ENCODE data around the gene INTS13.
A peak's percentile ranks its signal among the peaks of the same experiment; 100 is the strongest.
"Not testable (repeated sequence)": the region's sequence is repeated elsewhere in the genome, so short reads cannot be mapped to it uniquely, and the experiment has no call there.

The INTS13 gene

GRCh38 chr12:26937863-26938700 lies at the start of gene INTS13, which contains the start of gene FGFR1OP2:
INTS13 (minus strand) TSS chr12:26937981; CDS start chr12:26936803, 1,178 bp downstream.
FGFR1OP2 (plus strand) TSS chr12:26938470; CDS start chr12:26954159, 15,689 bp downstream.
- Mint-ChIP-seq H3K36me3 (peaks cover 14 to 16% of the 10 kb centered on the region in 2 donors), H3K4me3 (peak within 1 kb of the TSS; percentile 97 to 98), H3K9me3 (no peaks in the 10 kb centered on the region), H3K27ac (peak within 1 kb of the TSS; percentile 98), H3K4me1 (peaks cover 28 to 67% of the 10 kb centered on the region in 2 donors), H3K27me3 (no peaks in the 10 kb centered on the region)
- DNase-seq (peak; percentile 98), ATAC-seq (replicated peaks) (peak; percentile 94 to 96)

- peaks cover 55 to 67% of the 10 kb centered on the region in 2 donors for H3K36me3 Mint-ChIP-seq
- H3K27ac Mint-ChIP-seq = no peak overlapping the region
- no peak overlapping the region for H3K4me3 Mint-ChIP-seq
- no peaks in the 10 kb centered on the region for H3K27me3 Mint-ChIP-seq
- ATAC-seq (replicated peaks) = no peak
- no peak for DNase-seq
- H3K9me3 Mint-ChIP-seq = peaks cover 2 to 4% of the 10 kb centered on the region in 2 donors
- no peaks in the 10 kb centered on the region for H3K4me1 Mint-ChIP-seq
Observed at GRCh38 chr12:26982866-26983265, 45.1 kb upstream of the INTS13 start.

DNA sequence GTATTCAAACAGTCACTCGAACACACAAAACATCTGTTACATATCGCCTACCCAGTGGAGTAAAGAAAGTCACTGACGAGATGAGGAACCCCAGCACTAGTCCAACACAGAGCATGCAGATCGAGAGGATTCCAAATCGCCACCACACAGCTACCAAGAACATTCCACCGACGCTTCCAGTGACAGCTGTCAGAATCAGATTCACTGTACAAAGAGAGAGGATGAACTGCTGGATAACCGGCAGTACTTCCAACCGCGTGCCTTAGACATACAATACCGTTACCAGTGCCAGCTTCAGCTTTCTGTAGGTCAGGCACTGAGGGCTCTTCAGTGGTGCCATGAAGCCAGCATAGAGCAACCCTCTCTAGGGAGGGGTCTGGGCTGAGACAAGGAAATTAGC lies 42.0 kb upstream of the INTS13 start:
- no peak overlapping the region for H3K27ac Mint-ChIP-seq
- peaks cover 50 to 67% of the 10 kb centered on the region in 2 donors for H3K36me3 Mint-ChIP-seq
- peaks cover 0 to 6% of the 10 kb centered on the region in 2 donors for H3K4me1 Mint-ChIP-seq
- no peak for DNase-seq
- H3K4me3 Mint-ChIP-seq = no peak overlapping the region
- ATAC-seq (replicated peaks) = no peak
- H3K9me3 Mint-ChIP-seq = no peaks in the 10 kb centered on the region
- no peaks in the 10 kb centered on the region for H3K27me3 Mint-ChIP-seq

DNA sequence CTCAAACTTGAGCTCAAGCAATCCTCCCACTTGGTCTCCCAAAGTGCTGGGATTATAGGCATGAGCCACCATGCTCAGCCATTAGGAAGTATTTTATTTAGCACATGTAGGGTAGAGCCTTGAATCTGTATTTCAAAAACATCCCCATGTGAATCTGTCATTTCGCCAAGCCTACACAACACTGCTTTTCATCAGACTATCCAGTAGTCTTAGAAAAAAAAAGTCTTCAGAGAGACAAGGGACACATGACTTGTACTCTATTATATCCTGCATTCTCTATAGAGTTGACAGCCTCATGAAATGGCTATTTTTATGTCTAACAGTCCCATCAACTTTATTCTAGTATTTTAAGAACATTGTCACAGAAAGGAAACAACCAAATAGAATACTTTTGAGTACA lies 41.0 kb upstream of the INTS13 start:
- Mint-ChIP-seq H3K36me3 (peaks cover 45 to 67% of the 10 kb centered on the region in 2 donors), H3K27ac (no peak overlapping the region), H3K4me1 (peaks cover 0 to 6% of the 10 kb centered on the region in 2 donors), H3K9me3 (no peaks in the 10 kb centered on the region), H3K27me3 (no peaks in the 10 kb centered on the region), H3K4me3 (no peak overlapping the region)
- no peak for ATAC-seq (replicated peaks)
- no peak for DNase-seq

GRCh38 chr12:26976687-26977086 lies 38.9 kb upstream of the INTS13 start:
- H3K27me3 Mint-ChIP-seq = no peaks in the 10 kb centered on the region
- H3K9me3 Mint-ChIP-seq = no peaks in the 10 kb centered on the region
- H3K36me3 Mint-ChIP-seq = peaks cover 39 to 51% of the 10 kb centered on the region in 2 donors

GRCh38 chr12:26971963-26972362 lies 34.2 kb upstream of the INTS13 start:
- H3K27ac Mint-ChIP-seq = peak overlapping the region; percentile 14
- peak; percentile 62 for DNase-seq
- no peak overlapping the region for H3K4me3 Mint-ChIP-seq

More at GRCh38 chr12:26976687-26977086, 38.9 kb upstream of the INTS13 start:
- ATAC-seq (replicated peaks) = no peak
- no peak for DNase-seq
- H3K4me1 Mint-ChIP-seq = peaks cover 2 to 13% of the 10 kb centered on the region in 2 donors
- no peak overlapping the region for H3K4me3 Mint-ChIP-seq
- no peak overlapping the region for H3K27ac Mint-ChIP-seq

DNA sequence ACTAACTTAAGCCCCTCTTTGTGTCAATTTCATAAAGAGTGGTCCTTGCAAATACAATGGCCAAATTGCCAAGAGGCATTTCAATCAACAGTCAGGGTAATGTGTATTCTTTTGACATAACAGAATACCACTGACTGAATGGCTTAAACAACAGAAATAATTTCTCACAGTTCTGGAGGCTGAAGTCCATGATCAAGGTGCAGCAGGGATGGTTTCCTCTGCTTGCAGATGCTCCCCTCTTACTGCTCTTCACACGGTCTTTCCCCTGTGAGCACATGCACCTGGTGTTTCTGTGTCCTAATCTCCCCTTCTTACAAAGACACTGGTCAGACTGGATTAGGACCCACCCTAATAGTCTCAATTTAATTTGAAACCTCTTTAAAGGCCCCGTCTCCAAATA lies 32.4 kb upstream of the INTS13 start:
- no peak overlapping the region for H3K27ac Mint-ChIP-seq
- no peaks in the 10 kb centered on the region for H3K27me3 Mint-ChIP-seq
- H3K9me3 Mint-ChIP-seq = no peaks in the 10 kb centered on the region
- peaks cover 2 to 9% of the 10 kb centered on the region in 2 donors for H3K4me1 Mint-ChIP-seq
- H3K36me3 Mint-ChIP-seq = peaks cover 17 to 32% of the 10 kb centered on the region in 2 donors
- DNase-seq (no peak), ATAC-seq (replicated peaks) (no peak)
- no peak overlapping the region for H3K4me3 Mint-ChIP-seq

More at GRCh38 chr12:26971963-26972362, 34.2 kb upstream of the INTS13 start:
- Mint-ChIP-seq H3K36me3 (peaks cover 30 to 41% of the 10 kb centered on the region in 2 donors), H3K4me1 (peaks cover 2 to 15% of the 10 kb centered on the region in 2 donors), H3K9me3 (no peaks in the 10 kb centered on the region), H3K27me3 (no peaks in the 10 kb centered on the region)
- ATAC-seq (replicated peaks) = peak; percentile 100

GRCh38 chr12:26966842-26967241 lies 29.1 kb upstream of the INTS13 start:
- H3K9me3 Mint-ChIP-seq = no peaks in the 10 kb centered on the region
- no peak overlapping the region for H3K27ac Mint-ChIP-seq
- no peak for DNase-seq
- H3K36me3 Mint-ChIP-seq = peaks cover 19 to 28% of the 10 kb centered on the region in 2 donors
- peaks cover 1 to 4% of the 10 kb centered on the region in 2 donors for H3K4me1 Mint-ChIP-seq
- ATAC-seq (replicated peaks) = no peak
- H3K4me3 Mint-ChIP-seq = no peak overlapping the region
- H3K27me3 Mint-ChIP-seq = no peaks in the 10 kb centered on the region

- Mint-ChIP-seq H3K4me1 (no peaks in the 10 kb centered on the region), H3K9me3 (no peaks in the 10 kb centered on the region), H3K4me3 (no peak overlapping the region), H3K27me3 (no peaks in the 10 kb centered on the region), H3K36me3 (peaks cover 21 to 31% of the 10 kb centered on the region in 2 donors), H3K27ac (no peak overlapping the region)
- ATAC-seq (replicated peaks) (no peak), DNase-seq (no peak)
Observed at GRCh38 chr12:26963413-26963812, 25.6 kb upstream of the INTS13 start.

DNA sequence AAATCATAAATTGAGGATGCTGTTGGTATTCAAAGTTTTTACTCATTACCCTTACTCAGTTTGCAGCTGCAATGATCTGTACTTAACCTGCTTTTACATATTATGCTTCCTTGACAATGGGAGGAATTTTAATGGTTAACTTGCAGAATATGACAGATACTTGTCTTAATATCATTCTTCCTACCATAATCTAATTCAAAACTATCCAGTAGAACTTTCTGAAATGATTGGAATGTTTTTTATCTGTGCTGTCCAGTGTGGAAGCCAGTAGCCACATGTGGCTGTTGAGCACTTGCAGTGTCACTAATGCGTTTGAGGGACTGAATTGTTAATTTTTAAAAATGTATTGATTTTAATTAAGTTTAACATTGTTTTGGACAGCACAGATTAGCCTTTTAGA lies 24.0 kb upstream of the INTS13 start:
- Mint-ChIP-seq H3K27ac (no peak overlapping the region), H3K4me1 (no peaks in the 10 kb centered on the region), H3K9me3 (no peaks in the 10 kb centered on the region), H3K36me3 (peaks cover 18 to 29% of the 10 kb centered on the region in 2 donors), H3K27me3 (no peaks in the 10 kb centered on the region), H3K4me3 (no peak overlapping the region)
- ATAC-seq (replicated peaks) (no peak), DNase-seq (no peak)

DNA sequence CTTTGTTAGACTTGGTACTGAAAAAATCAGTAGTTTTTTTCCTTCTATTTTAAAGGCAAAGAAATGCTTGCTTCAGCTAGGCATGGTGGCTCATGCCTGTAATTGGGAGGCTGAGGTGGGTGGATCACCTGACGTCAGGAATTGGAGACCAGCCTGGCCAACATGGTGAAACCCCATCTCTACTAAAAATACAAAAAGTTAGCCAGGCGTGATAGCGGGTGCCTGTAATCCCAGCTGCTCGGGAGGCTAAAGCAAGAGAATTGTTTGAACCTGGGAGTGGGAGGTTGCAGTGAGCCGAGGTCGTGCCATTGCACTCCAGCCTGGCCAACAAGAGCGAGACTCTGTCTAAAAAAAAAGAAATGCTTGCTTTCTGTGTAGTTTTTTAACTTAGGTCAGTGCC lies 23.6 kb upstream of the INTS13 start:
- not testable (repeated sequence) for H3K9me3 Mint-ChIP-seq

GRCh38 chr12:26954027-26954426 lies 16.2 kb upstream of the INTS13 start:
- no peak for ATAC-seq (replicated peaks)
- no peaks in the 10 kb centered on the region for H3K27me3 Mint-ChIP-seq
- H3K27ac Mint-ChIP-seq = no peak overlapping the region
- no peak for DNase-seq
- H3K9me3 Mint-ChIP-seq = no peaks in the 10 kb centered on the region
- H3K36me3 Mint-ChIP-seq = peaks cover 11 to 17% of the 10 kb centered on the region in 2 donors
- peaks cover 5 to 17% of the 10 kb centered on the region in 2 donors for H3K4me1 Mint-ChIP-seq
- H3K4me3 Mint-ChIP-seq = no peak overlapping the region

More for the DNA sequence above, 23.6 kb upstream of the INTS13 start:
- not testable (repeated sequence) for H3K27me3 Mint-ChIP-seq; DNase-seq; ATAC-seq (replicated peaks); H3K4me3 Mint-ChIP-seq; H3K4me1 Mint-ChIP-seq; H3K27ac Mint-ChIP-seq
- H3K36me3 Mint-ChIP-seq = peaks cover 22 to 29% of the 10 kb centered on the region in 2 donors

DNA sequence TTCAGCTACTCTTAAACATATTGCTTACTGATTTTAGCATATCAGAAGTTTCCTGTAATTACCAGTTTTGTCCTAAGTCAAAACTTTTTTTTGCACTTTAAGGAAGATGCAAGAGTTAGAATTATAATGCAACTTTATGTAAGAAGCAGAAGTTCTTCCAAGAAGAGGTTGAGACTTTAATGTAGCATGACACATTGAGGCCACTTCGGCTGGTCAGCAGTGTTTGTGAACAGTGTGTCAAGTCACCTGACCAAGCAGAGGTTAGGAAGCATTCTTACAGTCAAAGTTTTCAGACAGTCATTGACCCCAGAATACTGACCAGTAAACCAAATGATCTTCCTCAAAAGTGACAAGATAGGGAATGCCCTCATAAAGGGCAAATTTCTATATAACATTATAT lies 15.7 kb upstream of the INTS13 start:
- DNase-seq = no peak
- Mint-ChIP-seq H3K4me1 (peaks cover 5 to 17% of the 10 kb centered on the region in 2 donors), H3K9me3 (peaks cover under 1 to 2% of the 10 kb centered on the region in 2 donors), H3K27me3 (no peaks in the 10 kb centered on the region), H3K27ac (no peak overlapping the region), H3K36me3 (peaks cover 12 to 18% of the 10 kb centered on the region in 2 donors), H3K4me3 (no peak overlapping the region)
- ATAC-seq (replicated peaks) = no peak

DNA sequence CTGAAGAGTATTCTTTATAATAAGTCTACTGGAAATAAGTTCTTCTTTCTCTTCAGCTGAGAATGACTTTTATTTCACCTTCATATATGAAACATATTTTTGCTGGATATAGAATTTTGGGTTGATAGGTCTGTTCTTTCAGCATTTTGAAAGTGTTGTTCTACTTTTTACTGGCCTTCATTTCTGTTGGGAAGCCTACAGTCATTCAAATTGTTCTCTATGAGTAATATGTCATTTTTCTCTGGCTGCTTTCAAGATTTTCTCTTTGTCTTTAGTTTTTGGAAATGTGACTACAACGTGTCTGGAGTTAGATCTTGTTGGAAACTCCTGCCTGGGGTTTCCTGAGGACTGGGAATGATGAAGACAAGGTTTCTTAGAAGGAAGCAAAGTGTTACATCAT lies 10.5 kb upstream of the INTS13 start:
- DNase-seq = no peak
- H3K27me3 Mint-ChIP-seq = no peaks in the 10 kb centered on the region
- ATAC-seq (replicated peaks) = no peak
- H3K9me3 Mint-ChIP-seq = peaks cover 1 to 4% of the 10 kb centered on the region in 2 donors
- no peak overlapping the region for H3K27ac Mint-ChIP-seq
- H3K36me3 Mint-ChIP-seq = peaks cover 20 to 37% of the 10 kb centered on the region in 2 donors
- peaks cover 10 to 38% of the 10 kb centered on the region in 2 donors for H3K4me1 Mint-ChIP-seq
- no peak overlapping the region for H3K4me3 Mint-ChIP-seq

GRCh38 chr12:26941215-26941594 lies 3.4 kb upstream of the INTS13 start:
- Mint-ChIP-seq H3K27ac (no peak overlapping the region), H3K36me3 (peaks cover 10 to 20% of the 10 kb centered on the region in 2 donors), H3K4me1 (peaks cover 11 to 53% of the 10 kb centered on the region in 2 donors), H3K4me3 (peak overlapping the region; percentile 32 to 45), H3K27me3 (no peaks in the 10 kb centered on the region), H3K9me3 (no peaks in the 10 kb centered on the region)
- DNase-seq = no peak
- ATAC-seq (replicated peaks) = no peak
